K562 (cell line): ENCODE measurements around the gene MPL. TPM values are rescaled to one million over a fixed set of nuclear protein-coding genes. Genes with fewer than 3 reads are reported as not detected.
A peak's percentile ranks its signal among the peaks of the same experiment; 100 is the strongest.

Experiments used
- ATAC-seq: fragments of 200-7000 bp; cut with Tn5 transposase; 3 replicates; pipeline ENCODE4 v1.9.1; 2020; ENCODE audit warnings: moderate library complexity
- BruUV-seq: library from RNA; stranded (reverse); fragments of 400-500 nt; replicated peaks from 2 replicates; lab custom pipeline; 2021; lab: Mats Ljungman, UMichigan
- CTCF ChIA-PET: fragments of 300-600 bp; formaldehyde crosslinking; extraction: SDS; loops from one replicate; lab custom pipeline; 2021; ENCODE audit warnings: low intra/inter-chr PET ratio; lab: Yijun Ruan, JAX
- POLR2A ChIA-PET: fragments of 300-600, 350-650 bp; sonication (Branson Sonifier 250); formaldehyde crosslinking; extraction: SDS; loops from one replicate; lab custom pipeline; 2021; ENCODE audit warnings: antibody characterized with exemption, inconsistent platforms; lab: Yijun Ruan, JAX
- DNase-seq, 4 experiments: peaks; one replicate each; pipeline versions ENCODE4 v3.0.0 to v3.0.0-alpha.2; 2011 to 2018; ENCODE audit warnings: low spot score in 3 of 4, mixed read lengths in 3 of 4; ENCODE audit errors: extremely low read depth in 1 of 4
- FAIRE-seq: peaks from 2 replicates; lab custom pipeline; 2011; peaks lifted over from hg19 to GRCh38; lab: Jason Lieb, UNC
- H2AFZ ChIP-seq: 2 replicates; pipeline ENCODE4 v1.6.0; 2011; ENCODE audit warnings: low read depth, low read length, control low read depth, inconsistent platforms
- H3K27ac ChIP-seq: fragments of 200-600 bp; 3 replicates; pipeline ENCODE4 v1.8.0; 2011; ENCODE audit warnings: low read depth, mild to moderate bottlenecking, control low read depth, inconsistent platforms, low read length, moderate library complexity, mixed read lengths; ENCODE audit errors: extremely low read depth
- H3K27me3 ChIP-seq, 2 experiments: fragments of 300-600 bp in 1 of 2; 2 replicates in 1 of 2; 3 replicates in 1 of 2; pipeline versions ENCODE4 v1.6.0 to v1.8.0; 2011; ENCODE audit warnings: inconsistent platforms in 2 of 2, low read length in 2 of 2, mild to moderate bottlenecking in 1 of 2, mixed read lengths in 1 of 2, moderate library complexity in 1 of 2; ENCODE audit not compliant: control insufficient read depth in 2 of 2, insufficient read depth in 2 of 2
- H3K36me3 ChIP-seq: fragments of 300-600 bp; 3 replicates; pipeline ENCODE4 v1.8.0; 2011; ENCODE audit warnings: mild to moderate bottlenecking, low read length, inconsistent platforms; ENCODE audit not compliant: control insufficient read depth, insufficient read depth
- H3K4me1 ChIP-seq, 2 experiments: fragments of 200-600 bp in 1 of 2; replicated peaks in 1 of 2; 2 replicates in 1 of 2; 3 replicates in 1 of 2; pipeline versions ENCODE4 v1.5.1 to v1.8.0; 2011; ENCODE audit warnings: inconsistent platforms in 2 of 2, low read length in 2 of 2, mild to moderate bottlenecking in 1 of 2, mixed read lengths in 1 of 2, moderate library complexity in 1 of 2; ENCODE audit not compliant: control insufficient read depth in 2 of 2, insufficient read depth in 2 of 2
- H3K4me2 ChIP-seq: 2 replicates; pipeline ENCODE4 v1.6.1; 2011; ENCODE audit warnings: low read length, control low read depth, inconsistent platforms, mixed read lengths; ENCODE audit not compliant: insufficient read depth
- H3K4me3 ChIP-seq: fragments of 200-600 bp; sonication (generic), shearing (Covaris generic); 2 replicates; pipeline ENCODE4 v1.5.1; 2016; ENCODE audit warnings: control low read depth, inconsistent platforms
- H3K79me2 ChIP-seq: fragments of 200-600 bp; 3 replicates; pipeline ENCODE4 v1.8.0; 2011; ENCODE audit warnings: low read length, inconsistent platforms; ENCODE audit not compliant: control insufficient read depth, insufficient read depth
- H3K9ac ChIP-seq, 2 experiments: 2 replicates each; pipeline versions ENCODE4 v1.6.0 to v1.6.1; 2011; ENCODE audit warnings: low read depth in 2 of 2, low read length in 2 of 2, control low read depth in 1 of 2, inconsistent platforms in 1 of 2, mild to moderate bottlenecking in 1 of 2, mixed read lengths in 1 of 2; ENCODE audit not compliant: insufficient read depth in 1 of 2
- H3K9me1 ChIP-seq: one replicate; pipeline ENCODE4 v1.6.0; 2011; ENCODE audit warnings: inconsistent platforms, mild to moderate bottlenecking, low read length, moderate library complexity; ENCODE audit not compliant: control insufficient read depth, insufficient read depth
- H3K9me3 ChIP-seq: replicated peaks from 2 replicates; pipeline ENCODE4 v1.5.1; 2011; ENCODE audit warnings: low read depth, low read length, inconsistent platforms; ENCODE audit not compliant: control insufficient read depth, insufficient read depth
- H4K20me1 ChIP-seq: replicated peaks from 2 replicates; pipeline ENCODE4 v1.6.1; 2011; ENCODE audit warnings: low read length, inconsistent platforms, mixed read lengths; ENCODE audit not compliant: control insufficient read depth, insufficient read depth
- ARID1B ChIP-seq: fragments of 450-650 bp; IDR thresholded peaks from 2 replicates; pipeline ENCODE4 v1.6.1; 2016; ENCODE audit warnings: antibody characterized with exemption, mild to moderate bottlenecking, inconsistent platforms
- BRCA1 ChIP-seq, 2 experiments: fragments of 450-650 bp in 1 of 2; sonication (generic) in 1 of 2; formaldehyde crosslinking in 1 of 2; IDR thresholded peaks; 2 replicates each; pipeline versions ENCODE4 v1.5.0 to v1.6.1; 2017 to 2020; ENCODE audit warnings: mild to moderate bottlenecking in 1 of 2, missing genetic modification reagents in 1 of 2
- C11orf30 ChIP-seq: fragments of 450-650 bp; IDR thresholded peaks from 2 replicates; pipeline ENCODE4 v1.6.1; 2016; ENCODE audit warnings: low read depth, mild to moderate bottlenecking
- CEBPB ChIP-seq: fragments of 450-650 bp; IDR thresholded peaks from 2 replicates; pipeline ENCODE4 v1.6.1; 2016; ENCODE audit warnings: missing genetic modification characterization, missing compliant biosample characterization
- GABPA ChIP-seq: fragments of 200-800 bp; sonication (Bioruptor generic); conservative IDR thresholded peaks from 2 replicates; pipeline ENCODE4 v1.6.1; 2016; ENCODE audit warnings: low read depth, missing genetic modification characterization, missing compliant biosample characterization
- RREB1 ChIP-seq: fragments of 250-450 bp; sonication (Bioruptor Pico); IDR thresholded peaks from 2 replicates; pipeline ENCODE4 v1.4.0; 2020
- SMARCA4 ChIP-seq: fragments of 450-650 bp; IDR thresholded peaks from 2 replicates; pipeline ENCODE4 v1.6.1; 2016
- SP2 ChIP-seq: IDR thresholded peaks from 2 replicates; pipeline ENCODE4 v1.6.1; 2011; ENCODE audit warnings: mild to moderate bottlenecking, low read depth, low read length, moderate library complexity; ENCODE audit not compliant: poor library complexity, severe bottlenecking; ENCODE audit errors: extremely low read depth
- ZNF644 ChIP-seq: fragments of 200-800 bp; sonication (Bioruptor generic); IDR thresholded peaks from 2 replicates; pipeline ENCODE4 v1.6.1; 2016; ENCODE audit warnings: low read depth, missing genetic modification characterization, missing compliant biosample characterization
- ZNF695 ChIP-seq: fragments of 450-650 bp; formaldehyde crosslinking; IDR thresholded peaks from 2 replicates; pipeline ENCODE4 v1.4.0; 2020; ENCODE audit warnings: mild to moderate bottlenecking, moderate library complexity
- WGBS: fragments of 100-300 bp; shearing (Covaris generic); methylation state at CpG from one replicate; pipeline ENCODE4 v1.1.6; 2016; ENCODE audit warnings: low coverage, mixed read lengths; ENCODE audit not compliant: insufficient coverage; ENCODE audit errors: missing lambda C conversion rate; 5-methylcytosine and 5-hydroxymethylcytosine counted together
- in situ Hi-C: fragments of 300-500 bp; cut with MboI; formaldehyde crosslinking; loops from 4 replicates; pipeline ENCODE4 v1.15.0; 2018; ENCODE audit warnings: inconsistent platforms, mixed read lengths
- intact Hi-C: fragments of 100-400 bp; cut with micrococcal nuclease; formaldehyde crosslinking; loops from 2 replicates; pipeline ENCODE4 v1.14.2; 2022
- polyA plus RNA-seq, 8 experiments: library from polyadenylated mRNA; depleted of rRNA in 4 of 8; stranded (reverse) in 5 of 8; unstranded in 3 of 8; fragments of >200 nt; fragmentation: Nextera tagmentation in 2 of 8; fragmentation: Illumina TruSeq in 1 of 8; extraction: Ambion mirVana in 2 of 8; extraction: Trizol in 1 of 8; gene quantifications; 2 replicates each; pipeline versions ENCODE4 v1.2.1 to v1.2.3, GENCODE V29; 2011 to 2014; ENCODE audit warnings: inconsistent platforms in 1 of 8, missing spikeins in 1 of 8
- total RNA-seq, 7 experiments: library from RNA; depleted of rRNA in 6 of 7; stranded (reverse); fragments of >200 nt in 6 of 7; fragmentation: Illumina TruSeq in 2 of 7; extraction: Trizol in 2 of 7; gene quantifications; 2 replicates each; pipeline versions ENCODE4 v1.2.1 to v1.2.3, GENCODE V29; 2011 to 2021; ENCODE audit warnings: low replicate concordance in 1 of 7
- TF ChIP-seq, protein P1 (sequence below): fragments of 250-450 bp; sonication (Bioruptor Pico); IDR thresholded peaks from 2 replicates; pipeline ENCODE4 v1.5.0; 2021
- TF ChIP-seq, protein P2 (sequence below): fragments of 250-450 bp; sonication (Bioruptor Pico); IDR thresholded peaks from 2 replicates; pipeline ENCODE4 v1.5.1; 2021; ENCODE audit warnings: mild to moderate bottlenecking

MPL gene
- total and polyA plus RNA-seq, 9 of the 15 experiments (the other 6 are each of a cell fraction or from before 2014, with no cell fraction given): not detected

- CTCF ChIA-PET: no interaction called here
- Histone ChIP-seq H3K9ac (no peak overlapping the region), H3K4me3 (no peak overlapping the region), H2AFZ (no peak overlapping the region), H3K27me3 (no peaks in the 10 kb centered on the region), H4K20me1 (no peaks in the 10 kb centered on the region; the same call in 1 of the 2 replicates), H3K9me1 (peaks cover 3% of the 10 kb centered on the region), H3K4me2 (no peak overlapping the region; the same call in 1 of the 2 replicates), H3K9me3 (no peaks in the 10 kb centered on the region), H3K27ac (no peak overlapping the region; the same call in 2 of the 3 replicates), H3K4me1 (peaks cover 7 to 22% of the 10 kb centered on the region in 2 experiments), H3K36me3 (no peaks in the 10 kb centered on the region; the same call in 2 of the 3 replicates), H3K79me2 (peaks cover 8% of the 10 kb centered on the region)
- DNase-seq: no peak
- POLR2A ChIA-PET: interaction anchor here (1.0 to 7.2 kb wide), 2 partner anchors 10 to 15 kb away, joined by 3 to 72 read pairs; partner anchors contain the start of genes MED8 and SZT2
- in situ Hi-C loops (no loop called here), intact Hi-C loops (no loop called here)
- no peak for ATAC-seq
- no TSS peak for BruUV-seq
- 32% methylated on average over 4 of the region's 4 CpGs for WGBS
- FAIRE-seq: no peak
- TF ChIP-seq RREB1 (CRISPR knock-in tag) (no peak), ZNF695 (CRISPR knock-in tag) (no peak), C11orf30 (peak; percentile 78), ARID1B (0 out of 2 replicates have a peak, but pooled peaks have one; percentile 25), CEBPB (tag) (no peak), SMARCA4 (peak; percentile 49), ZNF644 (tag) (no peak), SP2 (no peak), BRCA1 (IDR thresholded peaks at IDR 0.05) (no peak), BRCA1 (CRISPR knock-in tag; IDR thresholded peaks at IDR 0.05) (no peak), GABPA (no peak)
- TF ChIP-seq, protein P1, sequence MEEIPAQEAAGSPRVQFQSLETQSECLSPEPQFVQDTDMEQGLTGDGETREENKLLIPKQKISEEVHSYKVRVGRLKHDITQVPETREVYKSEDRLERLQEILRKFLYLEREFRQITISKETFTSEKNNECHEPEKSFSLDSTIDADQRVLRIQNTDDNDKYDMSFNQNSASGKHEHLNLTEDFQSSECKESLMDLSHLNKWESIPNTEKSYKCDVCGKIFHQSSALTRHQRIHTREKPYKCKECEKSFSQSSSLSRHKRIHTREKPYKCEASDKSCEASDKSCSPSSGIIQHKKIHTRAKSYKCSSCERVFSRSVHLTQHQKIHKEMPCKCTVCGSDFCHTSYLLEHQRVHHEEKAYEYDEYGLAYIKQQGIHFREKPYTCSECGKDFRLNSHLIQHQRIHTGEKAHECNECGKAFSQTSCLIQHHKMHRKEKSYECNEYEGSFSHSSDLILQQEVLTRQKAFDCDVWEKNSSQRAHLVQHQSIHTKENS: no peak
- TF ChIP-seq, protein P2, sequence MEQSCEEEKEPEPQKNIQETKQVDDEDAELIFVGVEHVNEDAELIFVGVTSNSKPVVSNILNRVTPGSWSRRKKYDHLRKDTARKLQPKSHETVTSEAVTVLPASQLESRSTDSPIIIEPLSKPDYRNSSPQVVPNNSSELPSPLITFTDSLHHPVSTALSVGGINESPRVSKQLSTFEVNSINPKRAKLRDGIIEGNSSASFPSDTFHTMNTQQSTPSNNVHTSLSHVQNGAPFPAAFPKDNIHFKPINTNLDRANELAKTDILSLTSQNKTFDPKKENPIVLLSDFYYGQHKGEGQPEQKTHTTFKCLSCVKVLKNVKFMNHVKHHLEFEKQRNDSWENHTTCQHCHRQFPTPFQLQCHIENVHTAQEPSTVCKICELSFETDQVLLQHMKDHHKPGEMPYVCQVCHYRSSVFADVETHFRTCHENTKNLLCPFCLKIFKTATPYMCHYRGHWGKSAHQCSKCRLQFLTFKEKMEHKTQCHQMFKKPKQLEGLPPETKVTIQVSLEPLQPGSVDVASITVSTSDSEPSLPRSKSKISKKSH (CRISPR knock-in tag): no peak
Observed at GRCh38 chr1:43373066-43373940, 35.7 kb downstream of the MPL start.
